Cerebellar cortex (tissue), 1 donor: ENCODE data around the gene CLMN.
"Not testable (repeated sequence)": the region's sequence is repeated elsewhere in the genome, so short reads cannot be mapped to it uniquely, and the experiment has no call there.

Source experiments
- DNase-seq: peaks from one replicate; pipeline ENCODE4 v3.0.0-alpha.2; 2015; ENCODE audit warnings: low spot score

CLMN gene

DNA sequence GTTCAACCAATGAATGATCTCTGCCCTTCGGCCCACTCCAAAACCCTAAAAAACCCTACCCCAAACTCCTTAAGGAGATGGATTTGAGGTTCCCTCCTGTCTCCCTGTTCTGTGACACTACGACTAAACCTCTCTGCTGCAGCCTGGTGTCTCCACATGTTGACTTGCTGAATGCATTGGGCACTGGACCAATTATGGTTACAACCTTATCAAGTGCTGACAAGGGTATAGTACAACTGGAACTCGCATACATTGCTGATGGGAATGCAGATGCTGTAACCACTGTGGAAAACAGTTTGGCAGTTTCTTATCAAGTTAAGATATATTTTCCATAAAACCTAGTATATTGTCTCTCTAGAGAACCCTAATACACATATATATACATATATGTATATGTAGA, 156.0 kb downstream of the CLMN start:
- DNase-seq, result no peak

- DNase-seq, result no peak
These were observed 156.6 kb downstream of the CLMN start for GRCh38 chr14:95163132-95163531.

DNA sequence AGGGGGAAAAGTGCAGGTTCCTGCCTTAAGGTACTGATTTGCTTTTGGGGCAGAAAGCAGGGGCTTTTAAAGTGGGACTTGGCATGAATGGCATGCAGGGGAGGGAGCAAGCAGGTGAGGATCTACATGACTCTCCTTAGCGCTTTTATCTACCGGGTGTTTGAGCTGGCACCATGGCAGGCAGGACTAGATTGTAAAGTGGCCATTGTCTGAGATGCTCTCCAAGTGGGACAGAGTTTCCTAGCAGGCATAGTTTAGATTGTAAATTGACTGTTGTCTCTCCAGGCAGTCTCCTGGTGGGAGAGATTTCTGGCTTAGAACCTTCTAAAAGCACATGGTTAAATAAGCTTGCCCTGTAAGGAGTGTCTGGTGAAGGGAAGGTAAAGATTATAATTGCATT, 157.1 kb downstream of the CLMN start:
- no peak for DNase-seq

DNA sequence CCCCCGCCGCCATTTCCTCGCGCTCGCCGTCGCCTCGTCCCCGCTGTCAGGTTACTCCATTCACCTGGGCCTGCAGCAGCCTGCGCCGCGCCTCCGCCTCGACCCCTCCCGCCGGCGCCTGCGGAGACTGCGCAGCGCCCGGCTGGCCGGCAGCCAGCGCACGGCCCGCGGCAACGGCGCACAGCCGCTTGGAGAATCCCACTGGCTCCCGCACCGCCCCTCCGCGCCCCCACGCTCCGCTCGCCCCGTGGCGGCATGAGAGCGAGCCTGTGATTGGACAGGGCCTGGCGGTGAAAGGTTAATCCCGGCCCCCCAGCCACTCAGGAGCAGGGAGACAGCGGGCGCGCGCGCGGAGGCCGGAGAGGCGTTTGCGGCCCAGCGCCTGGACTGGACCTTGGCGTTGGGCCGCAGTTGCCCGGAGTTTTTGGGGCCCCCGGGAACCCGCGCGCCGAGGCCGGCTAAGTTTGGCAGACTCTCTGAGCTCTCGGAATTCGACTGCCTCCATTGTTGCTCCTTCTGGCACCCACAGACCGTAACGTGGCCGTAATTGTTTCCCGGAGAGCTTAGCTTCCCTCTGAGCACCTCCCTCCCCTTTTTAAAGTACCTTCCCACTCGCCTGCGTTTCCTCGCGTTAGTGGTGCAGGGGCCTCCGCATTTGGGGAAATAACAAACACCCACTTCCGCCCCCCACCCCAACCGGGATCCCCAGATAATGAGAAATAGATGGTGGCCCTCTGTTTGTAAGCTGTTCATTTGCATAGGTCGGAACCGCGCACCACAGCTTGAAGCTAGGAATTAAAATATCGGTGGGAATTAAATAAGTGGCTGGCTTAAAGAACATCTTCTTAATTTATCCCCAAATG, 162.2 kb downstream of the CLMN start, which contains the start of gene DICER1:
DICER1 (minus strand) TSS at position 203 of the 863 bp plus-strand sequence. CDS start 24,071 bp downstream, outside the sequence.
- peak; percentile 95 for DNase-seq

- no peak for DNase-seq
These were observed 162.7 kb downstream of the CLMN start for GRCh38 chr14:95157048-95157326.

DNA sequence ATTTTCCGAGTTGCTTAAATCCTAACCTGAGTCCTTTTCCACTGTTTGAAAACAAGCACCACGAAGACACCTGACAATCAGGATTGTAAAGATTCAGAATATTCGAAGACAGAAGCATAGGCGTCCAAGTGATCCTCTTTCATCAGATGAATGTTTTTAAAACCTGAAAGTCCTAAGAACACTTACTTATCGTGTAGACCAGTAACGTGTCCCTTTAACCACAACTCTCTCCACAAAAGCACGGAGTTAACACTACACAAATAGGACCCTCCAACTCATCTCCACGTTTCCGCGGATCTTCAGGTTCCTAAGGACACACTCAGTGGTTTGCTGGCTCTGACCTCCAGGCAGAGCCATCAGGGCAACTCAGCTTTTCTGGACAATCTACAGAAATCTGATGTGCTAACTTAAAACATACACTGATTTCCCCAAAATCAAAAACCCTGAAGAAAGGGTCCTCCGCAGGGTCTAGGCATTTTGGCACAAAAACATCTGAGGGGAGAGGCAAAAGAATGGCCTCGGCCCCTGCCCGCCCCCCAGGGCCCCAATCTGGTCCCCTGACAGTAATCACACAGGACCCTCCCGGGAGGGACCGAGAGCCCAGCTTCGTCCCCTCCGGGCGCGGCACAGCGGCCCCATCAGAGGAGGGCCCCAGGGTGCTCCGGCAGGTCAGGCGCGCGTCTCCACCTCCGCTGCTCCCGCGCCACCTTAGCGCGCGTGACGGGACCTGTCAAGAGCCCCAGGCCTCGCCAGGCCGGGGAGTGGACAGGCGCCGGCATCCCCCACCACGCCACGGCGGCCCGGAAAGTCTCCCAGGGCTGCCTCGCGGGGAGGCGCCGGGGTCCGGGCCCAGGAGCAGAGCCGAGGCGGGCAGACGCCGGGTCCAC, 163.3 kb downstream of the CLMN start:
- peak; percentile 28 for DNase-seq

DNA sequence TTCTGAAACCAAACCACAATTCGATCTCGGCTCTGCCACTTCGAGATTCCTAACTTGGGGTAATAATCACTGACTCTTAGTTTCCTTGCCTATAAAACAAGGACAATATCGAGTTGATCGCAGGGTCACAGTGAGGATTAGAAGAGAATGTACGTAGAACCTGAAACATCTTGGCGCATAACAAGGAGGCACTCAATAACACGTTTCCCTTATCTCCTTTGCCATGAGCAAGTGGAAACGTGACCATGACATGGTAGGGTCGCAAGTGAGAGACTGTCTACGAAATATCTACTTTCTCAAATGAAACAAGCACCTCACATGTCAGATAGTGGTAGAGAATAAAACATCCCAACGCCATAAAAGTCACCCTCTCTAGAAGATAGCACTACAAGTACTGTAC, 164.7 kb downstream of the CLMN start:
- DNase-seq, result no peak

GRCh38 chr14:95153866-95154265, 165.8 kb downstream of the CLMN start:
- no peak for DNase-seq

GRCh38 chr14:95151561-95151960, 168.1 kb downstream of the CLMN start:
- DNase-seq, result no peak

DNA sequence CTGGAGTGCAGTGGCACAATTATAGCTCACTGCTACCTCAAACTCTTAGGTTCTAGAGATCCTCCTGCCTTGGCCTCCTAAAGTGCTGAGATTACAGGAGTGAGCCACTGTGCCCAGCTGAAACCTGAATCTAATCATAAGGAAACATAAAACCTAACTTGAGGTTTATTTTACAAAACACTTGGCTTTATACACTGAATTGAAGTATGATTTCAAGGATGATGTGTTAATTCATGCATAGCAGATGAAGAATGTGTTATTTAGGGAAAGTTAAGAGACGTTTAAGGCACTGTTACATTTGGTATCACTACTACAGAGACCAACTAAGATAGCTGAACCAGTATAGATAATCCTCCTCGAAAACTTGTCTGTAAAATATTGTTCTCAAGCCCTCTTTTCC, 168.8 kb downstream of the CLMN start:
- DNase-seq, result no peak

GRCh38 chr14:95149441-95149840, 170.3 kb downstream of the CLMN start:
- DNase-seq, result no peak

DNA sequence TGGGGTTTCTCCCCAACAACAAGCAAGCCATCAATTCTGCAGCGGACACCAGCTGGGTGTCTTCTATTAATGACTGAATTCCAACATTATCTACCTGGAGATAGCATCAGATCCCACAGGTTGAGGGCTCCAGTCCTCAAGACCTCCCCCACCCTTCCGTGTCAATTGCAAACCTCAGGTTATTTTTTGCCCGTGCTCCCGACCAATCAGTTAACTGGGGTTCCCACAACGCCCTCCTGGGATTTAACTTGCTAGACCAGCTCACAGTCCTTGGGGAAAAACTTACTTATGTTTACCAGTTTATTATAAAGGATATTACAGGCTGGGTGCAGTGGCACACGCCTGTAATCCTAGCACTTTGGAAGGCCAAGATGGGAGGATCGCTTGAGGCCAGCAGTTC, 172.1 kb downstream of the CLMN start:
- no peak for DNase-seq

- no peak for DNase-seq
These were observed 173.5 kb downstream of the CLMN start for GRCh38 chr14:95146079-95146771.

- DNase-seq, result no peak
These were observed 174.9 kb downstream of the CLMN start for GRCh38 chr14:95144849-95145248.

DNA sequence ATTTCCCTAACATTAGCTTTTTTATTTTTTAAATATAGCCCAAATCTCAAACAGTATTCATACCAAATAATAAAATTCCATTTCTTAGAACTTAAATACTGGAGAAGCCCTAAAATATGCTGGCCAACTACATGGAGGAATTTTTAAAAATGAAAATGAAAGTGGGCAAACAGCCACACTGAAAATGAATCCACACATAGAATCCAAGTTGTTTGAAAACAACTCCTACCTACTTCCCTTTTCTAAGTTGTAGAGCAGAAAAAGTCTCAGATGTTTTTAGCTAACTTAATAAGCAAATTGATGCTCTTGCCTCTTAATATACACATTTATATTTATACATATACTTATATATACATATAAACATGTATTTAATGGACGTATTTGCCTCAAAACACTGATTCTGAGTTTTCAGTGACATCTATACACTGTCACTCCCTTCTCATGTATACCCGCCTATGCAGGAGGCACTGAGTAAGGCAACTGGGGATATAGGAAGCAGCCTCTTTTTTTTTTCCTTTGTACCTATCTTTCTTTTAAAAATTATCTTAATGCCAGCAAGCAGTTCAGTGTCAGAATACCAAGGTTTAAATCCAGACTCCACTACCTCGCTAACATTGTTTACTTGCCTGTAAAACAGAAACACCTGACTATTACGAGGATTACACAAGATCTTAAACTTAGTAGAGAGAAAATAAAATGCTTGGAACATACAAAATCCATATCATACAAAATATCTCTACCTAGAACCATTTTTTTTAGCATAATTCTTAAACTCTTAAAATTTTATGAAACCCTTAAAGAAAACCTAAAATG, 175.7 kb downstream of the CLMN start:
- no peak for DNase-seq

DNA sequence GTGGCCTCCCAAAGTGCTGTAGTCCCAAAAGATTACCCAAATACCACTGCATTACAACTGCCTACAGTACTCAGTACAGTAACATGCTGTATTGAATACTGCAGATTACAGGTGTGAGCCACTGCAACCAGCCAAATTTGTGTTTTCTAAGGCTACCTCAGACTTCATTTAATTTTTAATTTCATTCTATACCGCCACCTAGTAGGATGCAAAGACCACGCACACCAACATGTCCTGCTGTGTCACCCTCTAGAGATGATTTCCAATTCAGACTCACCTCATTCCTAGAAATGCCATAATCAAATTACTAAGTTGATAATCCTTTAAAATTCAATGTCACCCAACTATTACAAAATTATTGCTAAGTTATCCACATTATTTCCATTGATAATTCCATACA, 177.5 kb downstream of the CLMN start:
- no peak for DNase-seq

GRCh38 chr14:95141684-95142083, 178.0 kb downstream of the CLMN start:
- no peak for DNase-seq

GRCh38 chr14:95140060-95140858, 179.4 kb downstream of the CLMN start:
- DNase-seq, result no peak

- no peak for DNase-seq
These were observed 180.8 kb downstream of the CLMN start for GRCh38 chr14:95138876-95139275.

DNA sequence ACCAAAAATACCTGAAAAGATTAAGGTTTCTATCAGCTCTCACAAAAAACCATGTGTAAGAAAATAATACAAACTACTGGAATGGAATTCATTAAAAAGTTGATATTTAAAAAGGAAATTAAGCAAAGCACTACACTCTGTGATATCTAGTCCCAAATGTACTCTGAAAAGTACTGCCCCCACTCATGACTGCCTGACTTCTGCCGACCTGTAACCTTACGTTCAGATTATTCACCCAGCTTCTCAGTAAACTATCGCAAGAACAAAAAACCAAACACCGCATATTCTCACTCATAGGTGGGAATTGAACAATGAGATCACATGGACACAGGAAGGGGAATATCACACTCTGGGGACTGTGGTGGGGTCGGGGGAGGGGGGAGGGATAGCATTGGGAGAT, 181.3 kb downstream of the CLMN start:
- DNase-seq, result not testable (repeated sequence)

- peak; percentile 47 for DNase-seq
These were observed 181.9 kb downstream of the CLMN start for GRCh38 chr14:95137804-95138167.
